HepG2 (cell line): Measurements from ENCODE around the gene A3GALT2. TPM values are rescaled to one million over a fixed set of nuclear protein-coding genes. Genes with fewer than 3 reads are reported as not detected.

Experiments
- BRCA1 ChIP-seq: sonication (generic); formaldehyde crosslinking; IDR thresholded peaks from 2 replicates; pipeline ENCODE4 v1.4.0; 2020; ENCODE audit warnings: missing genetic modification reagents
- HCFC1 ChIP-seq: fragments of 150-350 bp; IDR thresholded peaks from 2 replicates; pipeline ENCODE4 v1.6.1; 2014; ENCODE audit warnings: low read depth, low read length
- KLF9 ChIP-seq: IDR thresholded peaks from 2 replicates; pipeline ENCODE4 v1.6.1; 2016; ENCODE audit warnings: low read depth
- NR2C2 ChIP-seq: sonication (generic); formaldehyde crosslinking; IDR thresholded peaks from 2 replicates; pipeline ENCODE4 v1.4.0; 2020; ENCODE audit warnings: missing genetic modification reagents, mild to moderate bottlenecking, moderate library complexity, borderline replicate concordance
- PHF8 ChIP-seq: sonication (generic); formaldehyde crosslinking; IDR thresholded peaks from 2 replicates; pipeline ENCODE4 v1.5.0; 2020; ENCODE audit warnings: missing genetic modification reagents
- SP5 ChIP-seq: IDR thresholded peaks from 2 replicates; pipeline ENCODE4 v1.6.1; 2016; ENCODE audit warnings: low read depth, borderline replicate concordance
- STAG1 ChIP-seq: sonication (generic); formaldehyde crosslinking; IDR thresholded peaks from 2 replicates; pipeline ENCODE4 v1.4.0; 2020; ENCODE audit warnings: missing genetic modification reagents
- ZNF20 ChIP-seq: sonication (generic); formaldehyde crosslinking; IDR thresholded peaks from 2 replicates; pipeline ENCODE4 v1.4.0; 2020; ENCODE audit warnings: mild to moderate bottlenecking, moderate library complexity, missing genetic modification reagents
- ZNF337 ChIP-seq: sonication (generic); formaldehyde crosslinking; IDR thresholded peaks from 2 replicates; pipeline ENCODE4 v1.5.1; 2020; ENCODE audit warnings: missing genetic modification reagents, low read depth, mild to moderate bottlenecking, borderline replicate concordance
- ZNF468 ChIP-seq: sonication (generic); formaldehyde crosslinking; IDR thresholded peaks from 2 replicates; pipeline ENCODE4 v1.8.0; 2022; ENCODE audit warnings: mild to moderate bottlenecking, moderate library complexity, missing genetic modification reagents
- ZNF660 ChIP-seq: sonication (generic); formaldehyde crosslinking; IDR thresholded peaks from 2 replicates; pipeline ENCODE4 v1.5.1; 2020; ENCODE audit warnings: mild to moderate bottlenecking, low read depth, missing genetic modification reagents, borderline replicate concordance
- polyA plus RNA-seq, 8 experiments: library from polyadenylated mRNA; depleted of rRNA in 3 of 8; stranded (reverse) in 7 of 8; unstranded in 1 of 8; fragments of >200 nt; fragmentation: Illumina TruSeq in 4 of 8; extraction: Trizol in 4 of 8; gene quantifications; 2 replicates each; pipeline versions ENCODE4 v1.2.1 to v1.2.3, GENCODE V29; 2011 to 2016; ENCODE audit warnings: low read depth in 4 of 8, missing spikeins in 1 of 8, mixed read lengths in 1 of 8; ENCODE audit not compliant: insufficient read depth in 1 of 8
- total RNA-seq, 5 experiments: library from RNA; depleted of rRNA; stranded (reverse); fragments of >200 nt; fragmentation: Illumina TruSeq; extraction: Trizol; gene quantifications; 2 replicates each; pipeline ENCODE4 v1.2.3, GENCODE V29; 2016; ENCODE audit warnings: low read depth in 1 of 5
- TF ChIP-seq, protein P1 (sequence below), 2 experiments: sonication (generic) in 1 of 2; formaldehyde crosslinking in 1 of 2; IDR thresholded peaks; 2 replicates each; pipeline versions ENCODE4 v1.4.0 to v1.6.1; 2016 to 2020; ENCODE audit warnings: borderline replicate concordance in 1 of 2, low read depth in 1 of 2, mild to moderate bottlenecking in 1 of 2, missing genetic modification reagents in 1 of 2
- TF ChIP-seq, protein P2 (sequence below): sonication (generic); formaldehyde crosslinking; IDR thresholded peaks from 2 replicates; pipeline ENCODE4 v1.9.0; 2022; ENCODE audit warnings: low read depth, missing genetic modification reagents
- TF ChIP-seq, protein P3 (sequence below): sonication (generic); formaldehyde crosslinking; conservative IDR thresholded peaks from 2 replicates; pipeline ENCODE4 v1.8.0; 2022; ENCODE audit warnings: mild to moderate bottlenecking, moderate library complexity, missing genetic modification reagents
- TF ChIP-seq, protein P4 (sequence below): sonication (generic); formaldehyde crosslinking; IDR thresholded peaks from 2 replicates; pipeline ENCODE4 v1.4.0; 2020; ENCODE audit warnings: missing genetic modification reagents
- TF ChIP-seq, protein P5 (sequence below): IDR thresholded peaks from 2 replicates; pipeline ENCODE4 v1.6.1; 2016; ENCODE audit warnings: low read depth, control low read depth

A3GALT2 gene
- total and polyA plus RNA-seq, 2 of the 13 experiments (the other 11 are each of a cell fraction or from before 2014, with no cell fraction given): not detected

DNA sequence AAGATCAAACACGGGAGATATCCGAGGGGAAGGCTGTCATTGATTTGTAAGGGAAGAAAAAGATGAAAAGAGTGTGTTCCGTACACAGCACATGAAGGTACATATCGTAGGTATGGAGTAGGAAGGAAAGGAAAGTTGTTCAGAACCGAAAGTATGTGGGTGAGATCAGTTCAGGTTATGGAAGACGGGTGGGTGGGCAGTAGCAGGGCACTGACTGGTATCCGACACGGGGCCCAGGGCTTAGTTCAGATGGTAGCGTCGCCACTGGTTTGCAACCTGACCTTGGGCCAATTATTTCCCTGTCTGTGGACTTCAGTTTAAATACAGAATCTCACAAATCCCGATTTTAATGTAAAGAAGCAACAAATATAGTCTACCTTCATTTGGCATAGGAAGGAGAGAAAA lies 27.8 kb upstream of the A3GALT2 start (continued):
- TF ChIP-seq, protein P1, sequence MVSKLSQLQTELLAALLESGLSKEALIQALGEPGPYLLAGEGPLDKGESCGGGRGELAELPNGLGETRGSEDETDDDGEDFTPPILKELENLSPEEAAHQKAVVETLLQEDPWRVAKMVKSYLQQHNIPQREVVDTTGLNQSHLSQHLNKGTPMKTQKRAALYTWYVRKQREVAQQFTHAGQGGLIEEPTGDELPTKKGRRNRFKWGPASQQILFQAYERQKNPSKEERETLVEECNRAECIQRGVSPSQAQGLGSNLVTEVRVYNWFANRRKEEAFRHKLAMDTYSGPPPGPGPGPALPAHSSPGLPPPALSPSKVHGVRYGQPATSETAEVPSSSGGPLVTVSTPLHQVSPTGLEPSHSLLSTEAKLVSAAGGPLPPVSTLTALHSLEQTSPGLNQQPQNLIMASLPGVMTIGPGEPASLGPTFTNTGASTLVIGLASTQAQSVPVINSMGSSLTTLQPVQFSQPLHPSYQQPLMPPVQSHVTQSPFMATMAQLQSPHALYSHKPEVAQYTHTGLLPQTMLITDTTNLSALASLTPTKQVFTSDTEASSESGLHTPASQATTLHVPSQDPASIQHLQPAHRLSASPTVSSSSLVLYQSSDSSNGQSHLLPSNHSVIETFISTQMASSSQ (IDR thresholded peaks at IDR 0.05; ENCODE audit: low read depth): no peak
- TF ChIP-seq, protein P1 (CRISPR knock-in tag; IDR thresholded peaks at IDR 0.05; ENCODE audit: borderline replicate concordance): 0 out of 2 replicates have a peak, but pooled peaks have one; percentile 3
- TF ChIP-seq SP5 (CRISPR knock-in tag) (no peak), ZNF660 (no peak), HCFC1 (no peak), ZNF20 (no peak), PHF8 (no peak), NR2C2 (CRISPR knock-in tag) (no peak), BRCA1 (no peak), KLF9 (CRISPR knock-in tag) (no peak), ZNF468 (CRISPR knock-in tag) (no peak), STAG1 (no peak), ZNF337 (CRISPR knock-in tag) (no peak)
- TF ChIP-seq, protein P2, sequence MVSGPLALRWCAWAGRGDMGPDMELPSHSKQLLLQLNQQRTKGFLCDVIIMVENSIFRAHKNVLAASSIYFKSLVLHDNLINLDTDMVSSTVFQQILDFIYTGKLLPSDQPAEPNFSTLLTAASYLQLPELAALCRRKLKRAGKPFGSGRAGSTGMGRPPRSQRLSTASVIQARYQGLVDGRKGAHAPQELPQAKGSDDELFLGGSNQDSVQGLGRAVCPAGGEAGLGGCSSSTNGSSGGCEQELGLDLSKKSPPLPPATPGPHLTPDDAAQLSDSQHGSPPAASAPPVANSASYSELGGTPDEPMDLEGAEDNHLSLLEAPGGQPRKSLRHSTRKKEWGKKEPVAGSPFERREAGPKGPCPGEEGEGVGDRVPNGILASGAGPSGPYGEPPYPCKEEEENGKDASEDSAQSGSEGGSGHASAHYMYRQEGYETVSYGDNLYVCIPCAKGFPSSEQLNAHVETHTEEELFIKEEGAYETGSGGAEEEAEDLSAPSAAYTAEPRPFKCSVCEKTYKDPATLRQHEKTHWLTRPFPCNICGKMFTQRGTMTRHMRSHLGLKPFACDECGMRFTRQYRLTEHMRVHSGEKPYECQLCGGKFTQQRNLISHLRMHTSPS: no peak
- TF ChIP-seq, protein P3, sequence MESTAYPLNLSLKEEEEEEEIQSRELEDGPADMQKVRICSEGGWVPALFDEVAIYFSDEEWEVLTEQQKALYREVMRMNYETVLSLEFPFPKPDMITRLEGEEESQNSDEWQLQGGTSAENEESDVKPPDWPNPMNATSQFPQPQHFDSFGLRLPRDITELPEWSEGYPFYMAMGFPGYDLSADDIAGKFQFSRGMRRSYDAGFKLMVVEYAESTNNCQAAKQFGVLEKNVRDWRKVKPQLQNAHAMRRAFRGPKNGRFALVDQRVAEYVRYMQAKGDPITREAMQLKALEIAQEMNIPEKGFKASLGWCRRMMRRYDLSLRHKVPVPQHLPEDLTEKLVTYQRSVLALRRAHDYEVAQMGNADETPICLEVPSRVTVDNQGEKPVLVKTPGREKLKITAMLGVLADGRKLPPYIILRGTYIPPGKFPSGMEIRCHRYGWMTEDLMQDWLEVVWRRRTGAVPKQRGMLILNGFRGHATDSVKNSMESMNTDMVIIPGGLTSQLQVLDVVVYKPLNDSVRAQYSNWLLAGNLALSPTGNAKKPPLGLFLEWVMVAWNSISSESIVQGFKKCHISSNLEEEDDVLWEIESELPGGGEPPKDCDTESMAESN (CRISPR knock-in tag): no peak
- TF ChIP-seq, protein P4, sequence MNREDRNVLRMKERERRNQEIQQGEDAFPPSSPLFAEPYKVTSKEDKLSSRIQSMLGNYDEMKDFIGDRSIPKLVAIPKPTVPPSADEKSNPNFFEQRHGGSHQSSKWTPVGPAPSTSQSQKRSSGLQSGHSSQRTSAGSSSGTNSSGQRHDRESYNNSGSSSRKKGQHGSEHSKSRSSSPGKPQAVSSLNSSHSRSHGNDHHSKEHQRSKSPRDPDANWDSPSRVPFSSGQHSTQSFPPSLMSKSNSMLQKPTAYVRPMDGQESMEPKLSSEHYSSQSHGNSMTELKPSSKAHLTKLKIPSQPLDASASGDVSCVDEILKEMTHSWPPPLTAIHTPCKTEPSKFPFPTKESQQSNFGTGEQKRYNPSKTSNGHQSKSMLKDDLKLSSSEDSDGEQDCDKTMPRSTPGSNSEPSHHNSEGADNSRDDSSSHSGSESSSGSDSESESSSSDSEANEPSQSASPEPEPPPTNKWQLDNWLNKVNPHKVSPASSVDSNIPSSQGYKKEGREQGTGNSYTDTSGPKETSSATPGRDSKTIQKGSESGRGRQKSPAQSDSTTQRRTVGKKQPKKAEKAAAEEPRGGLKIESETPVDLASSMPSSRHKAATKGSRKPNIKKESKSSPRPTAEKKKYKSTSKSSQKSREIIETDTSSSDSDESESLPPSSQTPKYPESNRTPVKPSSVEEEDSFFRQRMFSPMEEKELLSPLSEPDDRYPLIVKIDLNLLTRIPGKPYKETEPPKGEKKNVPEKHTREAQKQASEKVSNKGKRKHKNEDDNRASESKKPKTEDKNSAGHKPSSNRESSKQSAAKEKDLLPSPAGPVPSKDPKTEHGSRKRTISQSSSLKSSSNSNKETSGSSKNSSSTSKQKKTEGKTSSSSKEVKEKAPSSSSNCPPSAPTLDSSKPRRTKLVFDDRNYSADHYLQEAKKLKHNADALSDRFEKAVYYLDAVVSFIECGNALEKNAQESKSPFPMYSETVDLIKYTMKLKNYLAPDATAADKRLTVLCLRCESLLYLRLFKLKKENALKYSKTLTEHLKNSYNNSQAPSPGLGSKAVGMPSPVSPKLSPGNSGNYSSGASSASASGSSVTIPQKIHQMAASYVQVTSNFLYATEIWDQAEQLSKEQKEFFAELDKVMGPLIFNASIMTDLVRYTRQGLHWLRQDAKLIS (CRISPR knock-in tag): 0 out of 2 replicates have a peak, but pooled peaks have one; percentile 2
- TF ChIP-seq, protein P5, sequence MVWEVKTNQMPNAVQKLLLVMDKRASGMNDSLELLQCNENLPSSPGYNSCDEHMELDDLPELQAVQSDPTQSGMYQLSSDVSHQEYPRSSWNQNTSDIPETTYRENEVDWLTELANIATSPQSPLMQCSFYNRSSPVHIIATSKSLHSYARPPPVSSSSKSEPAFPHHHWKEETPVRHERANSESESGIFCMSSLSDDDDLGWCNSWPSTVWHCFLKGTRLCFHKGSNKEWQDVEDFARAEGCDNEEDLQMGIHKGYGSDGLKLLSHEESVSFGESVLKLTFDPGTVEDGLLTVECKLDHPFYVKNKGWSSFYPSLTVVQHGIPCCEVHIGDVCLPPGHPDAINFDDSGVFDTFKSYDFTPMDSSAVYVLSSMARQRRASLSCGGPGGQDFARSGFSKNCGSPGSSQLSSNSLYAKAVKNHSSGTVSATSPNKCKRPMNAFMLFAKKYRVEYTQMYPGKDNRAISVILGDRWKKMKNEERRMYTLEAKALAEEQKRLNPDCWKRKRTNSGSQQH (CRISPR knock-in tag): no peak
